Limb (tissue), 2 donors: ENCODE measurements around the gene YWHAG.
"Not testable (repeated sequence)": the region's sequence is repeated elsewhere in the genome, so short reads cannot be mapped to it uniquely, and the experiment has no call there.

Experiments
- DNase-seq, 2 donors: peaks; one replicate each; pipeline ENCODE4 v3.0.0-alpha.2; 2016; ENCODE audit errors: extremely low spot score in 2 of 2

YWHAG gene

GRCh38 chr7:76349313-76349885 lies 9.4 kb downstream of the YWHAG start:
- no peak for DNase-seq

GRCh38 chr7:76347710-76348109 lies 11.1 kb downstream of the YWHAG start:
- DNase-seq, result no peak

DNA sequence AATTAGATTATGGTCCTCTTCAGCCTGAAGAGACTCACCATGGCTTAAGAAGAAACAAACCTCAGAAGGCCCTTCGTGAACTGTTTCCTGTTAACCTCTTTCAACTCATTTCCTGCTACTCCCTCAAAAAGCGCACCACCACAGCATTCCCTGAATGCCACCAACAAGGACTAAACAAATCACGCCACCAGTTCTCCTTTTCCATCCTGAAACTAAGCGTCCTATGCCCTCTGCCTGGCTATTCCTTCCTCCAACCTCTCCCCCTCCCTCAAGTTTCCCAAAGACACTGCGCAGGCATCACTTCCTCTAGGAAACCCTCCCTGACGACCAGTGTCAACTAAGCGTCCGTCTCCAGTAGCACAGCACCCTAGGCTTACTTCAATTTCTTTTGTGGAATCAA lies 12.0 kb downstream of the YWHAG start:
- no peak for DNase-seq

DNA sequence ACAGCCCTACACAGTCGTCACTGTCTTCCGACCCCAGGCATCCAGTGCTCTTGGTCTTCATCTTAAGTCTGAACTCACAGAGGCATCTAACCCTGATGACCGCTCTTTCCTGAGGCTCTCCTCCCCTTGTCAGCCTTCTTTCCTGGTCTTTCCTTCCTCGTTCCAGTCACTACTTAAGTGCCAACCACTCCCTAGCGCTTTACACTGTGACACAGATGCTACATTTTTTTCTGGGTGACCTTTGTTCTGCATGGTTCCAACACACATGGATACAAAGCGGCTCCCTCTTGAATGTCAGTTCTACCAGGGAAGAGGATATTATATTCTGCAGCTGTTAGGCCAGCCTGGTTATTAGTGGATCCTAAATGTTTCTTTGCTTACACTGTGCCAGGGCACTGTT lies 12.7 kb downstream of the YWHAG start:
- peak in 1 of 2 donors; percentile 8 for DNase-seq

DNA sequence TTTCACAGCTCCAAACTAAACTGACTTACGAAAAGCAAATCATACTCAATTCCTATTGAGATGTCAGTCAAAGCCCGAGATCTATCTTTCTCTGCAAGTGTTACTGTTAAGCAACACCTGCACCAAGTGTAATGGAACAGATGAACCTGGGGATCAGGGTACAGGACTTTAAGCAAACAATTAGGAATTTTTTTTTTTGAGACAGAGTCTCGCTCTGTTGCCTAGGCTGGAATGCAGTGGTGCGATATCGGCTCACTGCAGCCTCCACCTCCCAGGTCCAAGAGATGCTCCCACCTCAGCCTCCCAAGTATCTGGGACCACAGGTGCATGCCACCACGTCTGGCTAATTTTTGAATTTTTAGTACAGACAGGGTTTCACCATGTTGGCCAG lies 14.9 kb downstream of the YWHAG start:
- no peak for DNase-seq

GRCh38 chr7:76343294-76343930 lies 15.4 kb downstream of the YWHAG start:
- DNase-seq, result no peak

DNA sequence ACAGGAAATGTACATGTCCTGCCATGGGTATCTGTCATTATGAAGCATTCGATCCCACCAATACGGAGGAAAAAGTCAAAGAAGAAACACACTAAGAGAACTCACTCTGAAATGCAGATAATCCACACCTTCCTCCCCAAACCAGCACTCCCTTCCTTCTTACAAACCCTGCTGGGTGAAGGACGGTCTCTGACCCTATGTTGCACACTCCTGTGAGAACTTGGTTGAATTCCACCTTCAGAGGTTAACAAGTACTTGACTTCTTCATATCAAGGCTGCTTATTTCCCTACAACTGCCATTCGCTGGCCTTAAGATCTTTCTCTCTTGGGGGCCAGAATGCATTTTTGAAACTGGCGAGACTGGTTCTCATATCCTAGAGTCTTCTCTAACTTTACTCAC lies 16.6 kb downstream of the YWHAG start:
- no peak for DNase-seq

DNA sequence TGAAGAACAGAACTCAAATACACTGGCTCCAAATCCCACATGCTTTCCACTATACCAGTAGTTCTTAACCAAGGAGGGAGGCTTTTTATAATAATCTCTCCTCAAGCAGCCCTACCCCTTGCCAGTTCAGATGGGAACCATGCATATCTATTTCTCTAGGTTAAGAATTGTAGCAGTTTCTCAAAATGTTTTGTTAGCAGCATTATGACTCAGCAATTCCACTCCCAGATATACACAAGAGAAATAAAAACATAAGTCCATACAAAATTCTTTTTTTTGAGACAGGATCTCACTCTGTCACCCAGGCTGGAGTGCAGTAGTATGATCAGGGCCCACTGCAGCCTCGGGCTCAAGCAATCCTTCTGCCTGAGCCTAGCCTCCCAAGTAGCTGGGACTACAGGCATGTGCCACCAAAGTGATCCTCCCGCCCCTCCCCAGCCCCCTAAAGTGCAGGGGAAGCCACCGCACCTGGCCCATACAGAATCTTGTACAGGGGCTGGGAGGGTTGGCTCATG lies 18.1 kb downstream of the YWHAG start:
- no peak for DNase-seq

GRCh38 chr7:76338298-76339084 lies 20.3 kb downstream of the YWHAG start:
- no peak for DNase-seq

DNA sequence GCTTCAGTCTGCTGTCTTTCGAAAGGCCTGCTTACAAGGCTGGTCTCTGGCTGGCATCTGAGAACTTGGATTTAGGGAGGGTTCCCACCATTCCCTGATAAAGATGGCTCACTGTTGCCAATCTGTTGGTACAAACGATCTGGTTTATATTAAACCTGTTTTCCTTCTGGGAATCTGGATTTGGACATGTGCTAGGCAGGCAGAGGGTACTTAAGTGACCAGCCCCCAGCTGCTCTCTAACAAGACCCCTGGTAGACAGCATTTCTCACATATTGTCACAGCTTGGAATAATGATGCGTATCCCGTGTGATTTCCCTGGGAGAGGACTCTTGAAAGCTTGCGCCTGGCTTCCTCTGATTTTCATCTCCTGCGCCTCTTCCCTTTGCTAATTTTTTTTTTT lies 21.6 kb downstream of the YWHAG start:
- no peak for DNase-seq

DNA sequence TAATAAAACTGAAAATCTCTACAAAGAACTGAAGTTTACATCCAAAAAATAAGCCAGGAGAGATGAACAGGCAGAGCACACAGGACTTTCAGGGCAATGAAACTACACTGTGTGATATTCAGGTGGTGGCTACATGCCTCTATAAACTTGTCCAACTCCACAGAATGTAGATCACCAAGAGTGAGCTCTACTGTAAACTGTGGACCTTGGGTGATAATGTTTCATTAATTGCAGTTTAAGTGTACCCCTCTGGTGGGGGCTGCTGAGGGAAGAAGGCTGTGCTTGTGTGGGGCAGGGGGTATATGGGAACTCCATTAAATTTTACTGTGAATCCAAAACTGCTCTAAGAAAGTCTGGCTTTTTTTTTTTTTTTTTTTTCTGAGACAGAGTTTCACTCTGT lies 22.7 kb downstream of the YWHAG start:
- DNase-seq, result no peak

DNA sequence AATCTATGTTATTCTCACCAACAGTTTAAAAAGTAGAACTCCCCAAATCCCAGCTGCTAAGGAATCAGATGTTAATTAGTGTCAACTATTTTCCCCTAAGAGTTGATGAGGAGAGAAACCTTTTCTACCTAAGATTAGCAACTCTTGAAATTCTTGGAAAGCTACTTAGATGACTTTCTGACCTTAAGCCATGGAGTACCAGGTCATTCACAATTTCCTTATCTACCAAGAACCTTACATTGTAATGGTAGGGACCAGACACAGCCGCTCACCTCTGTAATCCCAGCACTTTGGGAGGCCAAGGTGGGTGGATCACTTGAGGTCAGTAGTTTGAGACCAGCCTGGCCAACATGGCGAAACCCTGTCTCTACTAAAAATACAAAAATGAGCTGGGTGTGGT lies 23.4 kb downstream of the YWHAG start:
- not testable (repeated sequence) for DNase-seq

- DNase-seq, result no peak
These were observed 24.3 kb downstream of the YWHAG start for GRCh38 chr7:76334320-76334967.

DNA sequence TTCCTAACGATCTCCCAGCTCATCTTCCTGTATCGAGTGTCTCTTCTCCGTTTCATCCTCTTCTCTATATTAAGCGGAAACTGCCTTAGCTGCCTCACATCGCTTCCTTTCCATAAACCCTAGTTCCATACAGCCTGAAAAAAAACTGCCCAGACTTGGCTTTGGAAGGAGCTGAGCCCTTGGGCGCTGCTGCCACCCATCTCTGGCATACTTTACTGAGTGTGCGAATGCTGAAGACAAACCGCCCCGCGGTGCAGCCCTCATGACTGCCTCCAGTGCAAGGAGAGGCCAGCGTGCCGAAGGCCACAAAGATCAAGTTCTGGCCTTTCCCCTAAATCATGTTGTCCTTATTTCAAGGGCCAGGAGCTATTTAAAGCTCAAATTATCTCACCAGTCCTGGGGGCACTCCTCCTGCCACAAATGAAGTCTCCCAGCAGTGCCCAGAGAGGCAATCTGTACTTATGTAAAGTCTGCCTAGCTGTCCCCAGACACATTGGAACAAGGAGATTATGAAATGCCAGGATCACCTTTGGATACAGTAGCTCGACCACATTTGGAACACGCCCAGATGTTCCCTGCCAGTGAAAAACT lies 25.2 kb downstream of the YWHAG start:
- DNase-seq, result no peak

DNA sequence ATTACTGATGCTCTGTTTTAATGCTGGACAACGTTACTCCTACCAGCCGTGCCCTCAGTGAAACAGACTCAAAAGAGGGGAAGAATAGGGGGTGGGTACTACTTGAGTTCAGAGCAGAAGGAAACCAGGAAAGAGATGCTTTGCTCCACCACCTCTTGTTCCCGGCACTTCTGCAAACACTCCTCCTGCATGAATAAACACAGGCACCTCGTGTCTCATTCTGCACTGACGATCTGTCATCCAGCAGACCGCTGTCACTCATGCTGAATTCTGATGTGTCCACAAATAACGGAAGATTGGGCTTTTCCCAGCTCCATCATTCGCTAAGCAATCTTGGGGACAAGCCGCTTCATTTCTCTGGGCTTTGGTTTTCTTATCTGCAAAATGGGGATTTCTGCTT lies 26.7 kb downstream of the YWHAG start:
- no peak for DNase-seq

GRCh38 chr7:76330673-76331072 lies 28.1 kb downstream of the YWHAG start:
- no peak for DNase-seq

- DNase-seq, result no peak
These were observed 28.5 kb downstream of the YWHAG start for GRCh38 chr7:76330261-76330660.

DNA sequence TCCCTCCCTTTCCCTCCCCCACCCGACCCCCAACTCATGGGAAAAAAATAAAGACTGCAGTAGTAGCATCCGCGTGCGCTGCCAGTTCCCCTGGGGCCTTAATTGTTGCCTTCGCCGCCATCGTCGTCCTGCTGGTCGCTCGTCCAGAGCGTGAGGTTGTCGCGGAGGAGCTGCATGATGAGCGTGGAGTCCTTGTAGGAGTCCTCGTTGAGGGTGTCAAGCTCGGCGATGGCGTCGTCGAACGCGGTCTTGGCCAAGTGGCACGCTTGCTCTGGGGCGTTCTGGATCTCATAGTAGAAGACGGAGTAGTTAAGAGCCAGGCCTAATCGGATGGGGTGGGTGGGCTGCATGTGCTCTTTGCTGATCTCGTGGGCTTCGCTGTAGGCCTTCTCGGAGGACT lies 29.3 kb downstream of the YWHAG start:
- DNase-seq, result no peak

- DNase-seq, result no peak
These were observed 30.4 kb downstream of the YWHAG start for GRCh38 chr7:76328389-76328788.

GRCh38 chr7:76327610-76328009 lies 31.2 kb downstream of the YWHAG start:
- DNase-seq, result no peak

- DNase-seq, result no peak
These were observed 32.1 kb downstream of the YWHAG start for GRCh38 chr7:76326646-76327233.
